Activated T-cell treated with anti-CD3 and anti-CD28 coated beads for 1 hour (primary cell): ENCODE results near the gene KRTAP3-3.
"Not testable (repeated sequence)": the region's sequence is repeated elsewhere in the genome, so short reads cannot be mapped to it uniquely, and the experiment has no call there.

Source experiments
- DNase-seq: peaks from one replicate; pipeline ENCODE4 v3.0.0-alpha.2; 2020; ENCODE audit warnings: low read depth

Gene KRTAP3-3

GRCh38 chr17:41004397-41004796 lies 10.4 kb upstream of the KRTAP3-3 start:
- no peak for DNase-seq

DNA sequence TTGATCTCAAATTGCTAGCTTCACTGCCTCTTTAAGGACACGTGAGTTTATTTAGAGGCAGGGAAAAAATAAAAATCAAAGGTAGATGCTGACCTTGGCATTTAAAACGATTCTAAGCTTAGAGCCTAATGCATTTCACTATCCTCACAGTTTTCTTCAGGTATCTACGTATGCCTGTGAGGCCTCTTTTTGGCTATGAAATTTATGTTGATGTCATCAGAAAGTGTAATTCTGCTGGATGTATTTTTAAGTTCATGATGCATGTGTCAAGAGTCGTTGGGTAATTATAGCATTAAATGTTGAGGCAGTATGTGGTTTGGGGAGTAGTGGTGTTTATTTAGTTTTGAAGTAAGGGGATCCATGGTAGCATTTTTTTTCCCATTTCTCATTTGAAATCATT lies 10.0 kb upstream of the KRTAP3-3 start:
- no peak for DNase-seq

DNA sequence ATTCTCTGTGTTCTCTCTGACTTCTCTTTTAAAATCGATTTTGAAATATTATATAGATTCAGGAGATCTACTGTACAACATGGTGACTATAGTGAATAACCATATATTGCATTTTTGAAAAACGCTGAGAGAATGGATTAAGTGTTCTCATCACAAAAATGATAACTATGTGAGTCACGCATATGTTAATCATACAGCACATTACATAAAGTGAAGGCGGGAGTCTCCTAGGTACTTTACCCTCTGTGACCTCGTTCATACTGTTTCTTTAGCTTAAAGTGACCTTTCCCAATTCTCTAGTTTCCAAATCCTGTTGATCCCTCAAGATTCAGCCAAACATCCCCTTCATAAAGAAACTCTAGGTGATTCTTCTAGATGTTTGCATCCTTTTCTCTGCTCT lies 8.8 kb upstream of the KRTAP3-3 start:
- DNase-seq = no peak

DNA sequence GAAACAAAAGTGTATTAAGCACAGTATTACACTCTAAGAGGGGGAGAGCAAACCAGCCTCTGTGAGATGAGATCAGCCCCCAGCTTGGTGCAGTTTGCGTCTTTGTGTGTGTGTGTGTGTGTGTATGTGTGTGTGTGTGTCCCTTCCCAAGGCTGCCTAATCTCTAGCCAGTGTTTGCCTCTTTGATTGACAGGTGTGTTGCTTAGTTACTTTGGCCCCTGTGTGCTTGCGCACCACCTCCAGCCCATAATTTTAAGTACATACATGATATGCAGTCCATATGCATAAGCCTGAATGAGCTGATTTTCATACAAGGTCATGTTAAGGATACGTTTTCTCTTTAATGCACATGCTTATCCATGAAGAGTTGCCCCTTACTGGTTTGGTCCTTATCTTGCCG lies 7.8 kb upstream of the KRTAP3-3 start:
- DNase-seq = no peak

GRCh38 chr17:40999563-40999962 lies 5.6 kb upstream of the KRTAP3-3 start, which contains the start of gene KRTAP3-2:
Gene KRTAP3-2 (minus strand): TSS chr17:40999906. CDS start chr17:40999853, 53 bp downstream.
- not testable (repeated sequence) for DNase-seq

GRCh38 chr17:40997361-40997760 lies 3.4 kb upstream of the KRTAP3-3 start:
- DNase-seq = no peak

- DNase-seq = no peak
These were observed 2.9 kb upstream of the KRTAP3-3 start for GRCh38 chr17:40996829-40997228.

DNA sequence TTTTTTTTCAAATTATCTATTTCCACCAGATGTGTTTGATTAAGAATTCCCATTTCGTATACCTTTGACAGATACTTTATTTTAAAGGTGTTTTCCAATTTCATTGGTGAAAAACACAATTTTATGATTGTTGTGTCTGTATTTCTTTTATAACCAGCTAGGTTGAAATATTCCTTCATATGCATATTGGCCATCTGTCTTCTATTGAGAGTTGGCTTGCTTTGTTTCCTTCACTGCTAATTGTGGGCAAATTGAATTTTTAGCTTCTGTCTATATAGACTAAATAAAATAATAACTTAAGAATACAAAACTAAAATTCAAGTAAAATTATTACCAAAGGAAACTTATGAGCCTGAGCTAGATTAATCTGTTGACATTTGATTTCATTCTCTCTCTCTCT lies 1.2 kb upstream of the KRTAP3-3 start:
- DNase-seq = no peak

- DNase-seq = no peak
These were observed 880 bp downstream of the KRTAP3-3 start for GRCh38 chr17:40993084-40993483.

- DNase-seq = no peak
These were observed 1.3 kb downstream of the KRTAP3-3 start for GRCh38 chr17:40992666-40993065.

- DNase-seq = no peak
These were observed 7.0 kb downstream of the KRTAP3-3 start for GRCh38 chr17:40986920-40987319.

DNA sequence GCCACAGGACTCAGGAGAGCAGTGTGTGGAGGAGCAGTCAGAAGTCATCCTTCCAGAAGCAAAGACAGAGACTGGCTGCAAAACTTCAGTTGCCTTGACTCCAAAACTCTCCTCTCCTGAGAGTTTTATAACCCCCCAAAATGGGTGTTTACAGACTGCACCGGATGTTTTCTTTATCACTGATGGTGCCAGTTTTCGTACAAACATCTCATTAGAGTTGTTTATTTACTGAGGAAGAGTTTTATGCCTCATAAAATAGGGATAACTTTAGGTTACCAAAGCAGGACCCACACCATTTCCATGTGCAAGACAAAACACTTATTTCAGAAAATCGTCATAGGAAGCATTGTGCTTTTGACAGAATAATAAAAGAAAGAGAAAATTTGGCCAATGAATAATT lies 9.7 kb downstream of the KRTAP3-3 start, which contains the start of gene KRT40:
Gene KRT40, minus strand, starts transcription at position 101 of the 400 bp plus-strand sequence. Its CDS starts 53 bp downstream, at position 48.
- DNase-seq = no peak

- DNase-seq = no peak
These were observed 12.8 kb downstream of the KRTAP3-3 start for GRCh38 chr17:40981115-40981514.

DNA sequence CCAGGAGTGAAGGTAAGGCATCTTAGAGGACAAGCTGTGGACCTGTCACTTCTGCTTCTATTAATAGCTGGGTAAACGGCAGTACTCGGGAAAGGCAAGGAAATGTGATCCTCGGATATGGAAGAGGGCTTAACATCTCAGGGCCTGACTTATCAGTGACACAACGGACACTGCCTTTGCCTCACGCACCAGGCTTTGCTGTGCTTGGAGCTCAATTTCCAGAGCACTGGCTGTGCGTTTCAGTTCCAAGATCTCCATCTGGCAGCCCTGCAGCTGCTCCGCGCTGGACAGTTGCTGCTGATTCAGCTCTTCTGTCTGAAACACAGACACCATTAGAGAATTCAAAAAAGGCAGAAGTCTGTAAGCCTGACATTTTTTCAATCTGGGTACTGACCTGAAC lies 13.4 kb downstream of the KRTAP3-3 start:
- no peak for DNase-seq

GRCh38 chr17:40980117-40980516 lies 13.8 kb downstream of the KRTAP3-3 start:
- DNase-seq = no peak

DNA sequence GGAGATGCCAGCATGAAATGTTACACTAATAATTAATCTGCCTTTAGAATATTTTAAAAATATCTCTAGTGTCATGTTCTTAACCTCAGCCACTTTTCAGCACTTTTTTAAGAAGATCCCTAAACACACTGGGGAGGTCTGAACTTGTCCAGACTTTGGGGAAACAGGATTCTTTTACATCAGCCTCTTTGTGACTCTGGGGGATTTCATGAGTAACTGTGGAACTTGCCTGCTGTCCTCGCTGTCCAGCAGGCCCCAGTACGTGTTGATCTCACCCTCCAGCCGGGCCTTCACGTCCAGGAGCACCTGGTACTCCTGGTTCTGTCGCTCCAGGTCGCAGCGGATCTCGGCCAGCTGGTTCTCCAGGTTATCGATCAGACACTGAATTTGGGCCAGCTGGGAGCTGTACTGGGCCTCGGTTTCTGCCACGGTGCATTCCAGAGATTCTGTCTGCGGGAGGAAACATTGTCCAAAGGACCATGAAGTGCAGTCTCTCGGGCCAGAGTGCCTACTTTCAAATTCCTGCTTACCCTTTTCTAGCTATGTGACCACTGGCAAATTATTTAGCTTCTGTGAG lies 15.3 kb downstream of the KRTAP3-3 start:
- no peak for DNase-seq

- DNase-seq = no peak
These were observed 18.4 kb downstream of the KRTAP3-3 start for GRCh38 chr17:40975516-40975915.

DNA sequence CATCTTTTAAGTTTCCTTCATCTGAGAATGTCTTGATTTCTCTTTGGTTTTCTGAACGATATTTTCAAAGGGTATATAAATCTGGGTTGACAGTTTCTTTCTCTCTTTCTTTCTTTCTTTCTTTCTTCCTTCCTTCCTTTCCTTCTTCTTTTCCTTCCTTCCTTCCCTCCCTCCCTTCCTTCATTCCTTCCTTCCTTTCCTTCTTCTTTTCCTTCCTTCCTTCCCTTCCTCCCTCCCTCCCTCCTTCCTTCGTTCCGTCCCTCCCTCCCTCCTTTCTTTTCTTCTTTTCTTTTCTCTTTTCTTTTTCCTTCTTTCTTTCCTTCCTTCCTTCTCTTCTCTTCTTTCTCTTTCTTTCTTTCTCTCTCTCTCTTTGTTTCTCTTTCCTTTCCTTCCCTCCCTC lies 19.6 kb downstream of the KRTAP3-3 start:
- DNase-seq = no peak

- DNase-seq = no peak
These were observed 26.4 kb downstream of the KRTAP3-3 start for GRCh38 chr17:40967582-40967981.

DNA sequence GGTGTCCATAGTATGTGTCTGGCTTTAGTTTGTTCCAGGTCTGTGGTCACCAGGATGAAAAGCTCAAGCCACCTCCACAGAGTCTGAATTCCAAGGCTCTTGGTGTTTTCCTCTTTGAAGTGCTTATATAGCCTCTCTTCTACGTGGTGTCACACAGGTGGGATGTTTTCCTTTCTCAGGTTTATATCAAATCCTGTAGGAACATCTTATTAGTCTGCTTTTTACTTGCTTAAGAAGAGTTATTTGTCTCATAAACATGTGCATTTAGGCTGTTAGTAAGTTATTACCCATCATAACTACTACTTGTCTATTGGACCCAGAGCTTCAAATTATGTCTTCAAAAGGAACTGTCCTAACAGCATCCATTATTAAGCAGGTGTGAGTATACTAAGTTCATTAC lies 27.1 kb downstream of the KRTAP3-3 start, which contains the start of gene KRT39:
Gene KRT39, minus strand, starts transcription at position 101 of the 400 bp plus-strand sequence. Its CDS starts 92 bp downstream, at position 9.
- DNase-seq = no peak

GRCh38 chr17:40963838-40964237 lies 30.1 kb downstream of the KRTAP3-3 start:
- no peak for DNase-seq

GRCh38 chr17:40962059-40962561 lies 31.9 kb downstream of the KRTAP3-3 start:
- no peak for DNase-seq

- DNase-seq = no peak
These were observed 32.4 kb downstream of the KRTAP3-3 start for GRCh38 chr17:40961591-40961990.

- no peak for DNase-seq
These were observed 33.8 kb downstream of the KRTAP3-3 start for GRCh38 chr17:40960144-40960543.
